RWPE2 (cell line): ENCODE measurements around the gene DSC2.

ENCODE experiments used
- ATAC-seq: fragments of 200-7000 bp; cut with Tn5 transposase; 3 replicates; pipeline ENCODE4 v1.9.1; 2021; ENCODE audit warnings: low read depth
- DNase-seq: peaks from one replicate; pipeline ENCODE4 v3.0.0-alpha.2; 2020; ENCODE audit warnings: low spot score
- H3K27ac ChIP-seq: fragments of 450-650 bp; 2 replicates; pipeline ENCODE4 v1.5.1; 2017; ENCODE audit warnings: mild to moderate bottlenecking; ENCODE audit not compliant: poor library complexity, severe bottlenecking
- H3K27me3 ChIP-seq: fragments of 250-450 bp; sonication (Bioruptor Pico); 2 replicates; pipeline ENCODE4 v1.5.1; 2021; ENCODE audit warnings: mild to moderate bottlenecking, moderate library complexity; ENCODE audit not compliant: insufficient read depth, poor library complexity, severe bottlenecking
- H3K36me3 ChIP-seq: fragments of 250-450 bp; sonication (Bioruptor Pico); 2 replicates; pipeline ENCODE4 v1.5.1; 2020; ENCODE audit warnings: low read depth, mild to moderate bottlenecking, moderate library complexity
- H3K4me1 ChIP-seq: fragments of 250-450 bp; sonication (Bioruptor Pico); 2 replicates; pipeline ENCODE4 v1.5.1; 2021; ENCODE audit warnings: mild to moderate bottlenecking, moderate library complexity; ENCODE audit not compliant: insufficient read depth, poor library complexity, severe bottlenecking
- H3K4me3 ChIP-seq: fragments of 250-450 bp; sonication (Bioruptor Pico); 2 replicates; pipeline ENCODE4 v1.5.1; 2021; ENCODE audit warnings: mild to moderate bottlenecking, moderate library complexity; ENCODE audit not compliant: severe bottlenecking
- H3K9me3 ChIP-seq: fragments of 250-450 bp; sonication (Bioruptor Pico); 2 replicates; pipeline ENCODE4 v1.5.1; 2021; ENCODE audit warnings: mild to moderate bottlenecking, moderate library complexity; ENCODE audit not compliant: severe bottlenecking
- CTCF ChIP-seq: fragments of 450-650 bp; IDR thresholded peaks from one replicate; pipeline ENCODE4 v1.5.1; 2017; ENCODE audit warnings: mild to moderate bottlenecking, moderate library complexity; ENCODE audit not compliant: poor library complexity, severe bottlenecking

DSC2 gene

GRCh38 chr18:31102025-31102684 lies at the start of gene DSC2:
Gene DSC2 (minus strand): TSS chr18:31102421. CDS start chr18:31101971, 450 bp downstream.
- H3K27me3 ChIP-seq, result no peaks in the 10 kb centered on the region
- TF ChIP-seq CTCF, result peak; percentile 21
- H3K4me1 ChIP-seq, result peaks cover 10% of the 10 kb centered on the region
- peak within 1 kb of the TSS; percentile 55 for H3K4me3 ChIP-seq
- peak within 1 kb of the TSS; percentile 57 for H3K27ac ChIP-seq
- H3K9me3 ChIP-seq, result no peaks in the 10 kb centered on the region
- H3K36me3 ChIP-seq, result no peaks in the 10 kb centered on the region
- peak; percentile 75 for ATAC-seq
- peak; percentile 72 for DNase-seq

- H3K36me3 ChIP-seq, result no peaks in the 10 kb centered on the region
- H3K9me3 ChIP-seq, result no peaks in the 10 kb centered on the region
- DNase-seq (no peak), ATAC-seq (no peak)
- peaks cover under 1% of the 10 kb centered on the region for H3K4me1 ChIP-seq
- no peak for TF ChIP-seq CTCF
- no peaks in the 10 kb centered on the region for H3K27me3 ChIP-seq
- H3K27ac ChIP-seq, result no peak overlapping the region
- no peak overlapping the region for H3K4me3 ChIP-seq
Measured at GRCh38 chr18:31149351-31149750, 47.1 kb upstream of the DSC2 start.

GRCh38 chr18:31148600-31148999 lies 46.4 kb upstream of the DSC2 start:
- no peak for ATAC-seq
- Histone ChIP-seq H3K9me3 (no peaks in the 10 kb centered on the region), H3K4me1 (no peaks in the 10 kb centered on the region), H3K27me3 (no peaks in the 10 kb centered on the region), H3K4me3 (no peak overlapping the region), H3K36me3 (no peaks in the 10 kb centered on the region), H3K27ac (no peak overlapping the region)
- no peak for DNase-seq
- TF ChIP-seq CTCF, result no peak

- Histone ChIP-seq H3K36me3 (no peaks in the 10 kb centered on the region), H3K4me3 (no peak overlapping the region), H3K27ac (no peak overlapping the region), H3K27me3 (no peaks in the 10 kb centered on the region), H3K4me1 (no peaks in the 10 kb centered on the region), H3K9me3 (no peaks in the 10 kb centered on the region)
- no peak for TF ChIP-seq CTCF
- ATAC-seq (peak; percentile 64), DNase-seq (no peak)
Measured at GRCh38 chr18:31146809-31147208, 44.6 kb upstream of the DSC2 start.

GRCh38 chr18:31143025-31143424 lies 40.8 kb upstream of the DSC2 start:
- no peak for DNase-seq
- Histone ChIP-seq H3K4me3 (no peak overlapping the region), H3K36me3 (no peaks in the 10 kb centered on the region), H3K27ac (no peak overlapping the region), H3K27me3 (no peaks in the 10 kb centered on the region), H3K4me1 (no peaks in the 10 kb centered on the region), H3K9me3 (no peaks in the 10 kb centered on the region)
- no peak for TF ChIP-seq CTCF
- no peak for ATAC-seq
